Transverse colon (tissue), 4 donors: ENCODE results near the gene SLC26A6. TPM values are rescaled to one million over a fixed set of nuclear protein-coding genes. Genes with fewer than 3 reads are reported as not detected.

Experiments used
- DNase-seq: peaks from one replicate; pipeline ENCODE4 v3.0.0-alpha.2; 2019
- H3K27ac ChIP-seq, 4 donors: fragments of 200-600 bp; sonication (generic); 2 replicates each; pipeline ENCODE4 v1.5.1; 2016 to 2018; ENCODE audit warnings: inconsistent platforms in 4 of 4
- H3K27me3 ChIP-seq: fragments of 200-600 bp; sonication (generic); 2 replicates; pipeline ENCODE4 v1.5.1; 2017; ENCODE audit warnings: inconsistent platforms
- H3K36me3 ChIP-seq, 4 donors: fragments of 200-600 bp; sonication (generic); 2 replicates each; pipeline ENCODE4 v1.5.1; 2017 to 2019; ENCODE audit warnings: inconsistent platforms in 4 of 4
- H3K4me1 ChIP-seq, 4 donors: fragments of 200-600 bp; sonication (generic); 2 replicates each; pipeline ENCODE4 v1.5.1; 2017 to 2020; ENCODE audit warnings: inconsistent platforms in 4 of 4
- H3K4me3 ChIP-seq, 4 donors: fragments of 200-600 bp; sonication (generic); 1 replicate in 1 of 4; 2 replicates in 3 of 4; pipeline versions ENCODE4 v1.5.1 to v1.6.1; 2017 to 2019; ENCODE audit warnings: inconsistent platforms in 4 of 4
- H3K9me3 ChIP-seq, 2 donors: fragments of 200-600 bp; sonication (generic); 2 replicates each; pipeline ENCODE4 v1.5.1; 2017 to 2019; ENCODE audit warnings: inconsistent platforms in 2 of 2
- CTCF ChIP-seq, 5 experiments: fragments of 200-600 bp in 3 of 5; fragments of 450-650 bp in 2 of 5; sonication (generic) in 3 of 5; IDR thresholded peaks; 1 replicate in 2 of 5; 2 replicates in 3 of 5; pipeline ENCODE4 v1.5.1; 2016 to 2017; ENCODE audit warnings: antibody characterized with exemption in 5 of 5, inconsistent platforms in 3 of 5, mild to moderate bottlenecking in 2 of 5, moderate library complexity in 1 of 5
- EP300 ChIP-seq: sonication (generic); formaldehyde crosslinking; IDR thresholded peaks from one replicate; pipeline ENCODE4 v1.6.1; 2017; ENCODE audit warnings: antibody characterized with exemption, low read depth
- POLR2A ChIP-seq: fragments of 450-650 bp; IDR thresholded peaks from one replicate; pipeline ENCODE4 v1.6.1; 2016; ENCODE audit warnings: antibody characterized with exemption, mild to moderate bottlenecking, moderate library complexity
- POLR2AphosphoS5 ChIP-seq, 3 donors: sonication (generic); formaldehyde crosslinking; IDR thresholded peaks; one replicate each; pipeline ENCODE4 v1.6.1; 2016; ENCODE audit warnings: antibody characterized with exemption in 3 of 3
- WGBS, 2 donors: methylation state at CpG; one replicate each; pipeline ENCODE4 v1.1.5; 2018; ENCODE audit warnings: low coverage in 1 of 2; 5-methylcytosine and 5-hydroxymethylcytosine counted together
- in situ Hi-C, 4 donors: fragments of 200-750 bp; cut with MboI; loops; one replicate each; pipeline versions ENCODE4 v1.15.0 to v1.15.1; 2017; ENCODE audit warnings: low sequenced_read_pairs in 3 of 4, low pct_ligation_motif_present in 1 of 4, low pct_unique_long_range_greater_than_20kb in 1 of 4
- intact Hi-C: fragments of 100-400 bp; cut with DNase I; formaldehyde crosslinking; loops from one replicate; pipeline ENCODE4 v1.15.1; 2023; ENCODE audit warnings: low total_unique reads
- total RNA-seq, 4 donors: library from RNA; depleted of rRNA; stranded (reverse); fragments of >200 nt; gene quantifications; one replicate each; pipeline ENCODE4 v1.1.0, GENCODE V29; 2016

The SLC26A6 gene
- total RNA-seq, 4 donors from 2014 or later: 134 to 282 (median 193) TPM

- intact Hi-C loops (no loop called here), in situ Hi-C loops (no loop called here)
- H3K4me1 ChIP-seq: peaks cover 4 to 14% (median 11%) of the 10 kb centered on the region in 4 donors
- no peak overlapping the region for H3K4me3 ChIP-seq
- no peak for DNase-seq
- no peak overlapping the region for H3K27ac ChIP-seq
- H3K27me3 ChIP-seq: no peaks in the 10 kb centered on the region
- WGBS, 2 donors: 35% methylated on average over 1 of the region's 1 CpG; no CpG with 5 or more reads in 1 of the 2 donors
- H3K9me3 ChIP-seq: peaks cover 4 to 13% of the 10 kb centered on the region in 2 donors
- no peaks in the 10 kb centered on the region for H3K36me3 ChIP-seq
- no peak for TF ChIP-seq EP300
- no peak for TF ChIP-seq POLR2A
- no peak for TF ChIP-seq POLR2AphosphoS5 (IDR thresholded peaks at IDR 0.05)
- no peak for TF ChIP-seq CTCF (IDR thresholded peaks at IDR 0.05)
Measured at GRCh38 chr3:48612309-48612708, 23.0 kb downstream of the SLC26A6 start.

GRCh38 chr3:48609088-48610005 is 25.9 kb downstream of the SLC26A6 start, which contains the start of gene UQCRC1:
Gene UQCRC1, minus strand, starts transcription at chr3:48609646. Its CDS starts 26 bp downstream, at chr3:48609620.
- TF ChIP-seq POLR2AphosphoS5 (IDR thresholded peaks at IDR 0.05) (peak; percentile 92 to 95 (median 94)), CTCF (IDR thresholded peaks at IDR 0.05) (peak; percentile 70 to 94 (median 74)), POLR2A (peak; percentile 93), EP300 (no peak)
- intact Hi-C loops: no loop called here
- WGBS, 2 donors: 3% methylated on average over 86 of the region's 86 CpGs; no CpG with 5 or more reads in 1 of the 2 donors
- H3K27ac ChIP-seq: peak within 1 kb of the TSS; percentile 86 to 92 (median 88)
- H3K9me3 ChIP-seq: no peaks in the 10 kb centered on the region
- peaks cover 0 to 16% (median 5%) of the 10 kb centered on the region in 4 donors for H3K36me3 ChIP-seq
- in situ Hi-C loops: no loop called here
- DNase-seq: peak; percentile 94
- H3K4me3 ChIP-seq: peak within 1 kb of the TSS; percentile 60 to 85 (median 72)
- H3K27me3 ChIP-seq: no peaks in the 10 kb centered on the region
- H3K4me1 ChIP-seq: peaks cover 4 to 14% (median 11%) of the 10 kb centered on the region in 4 donors

- TF ChIP-seq EP300: no peak
- no peak for TF ChIP-seq POLR2AphosphoS5 (IDR thresholded peaks at IDR 0.05)
- no peak for TF ChIP-seq POLR2A
- no peak for TF ChIP-seq CTCF (IDR thresholded peaks at IDR 0.05)
- Histone ChIP-seq H3K4me3 (no peak overlapping the region), H3K27me3 (no peaks in the 10 kb centered on the region), H3K27ac (no peak overlapping the region), H3K9me3 (no peaks in the 10 kb centered on the region), H3K4me1 (peaks cover 4 to 14% (median 11%) of the 10 kb centered on the region in 4 donors), H3K36me3 (peaks cover 0 to 28% (median 16%) of the 10 kb centered on the region in 4 donors)
- intact Hi-C loops: no loop called here
- DNase-seq: peak; percentile 33
- in situ Hi-C loops: no loop called here
- WGBS, 2 donors: 92 to 97% methylated on average over 5 of the region's 5 CpGs
Measured at GRCh38 chr3:48607519-48607918, 27.7 kb downstream of the SLC26A6 start.

GRCh38 chr3:48601622-48601994 is 33.7 kb downstream of the SLC26A6 start:
- Histone ChIP-seq H3K4me3 (no peak overlapping the region), H3K27me3 (no peaks in the 10 kb centered on the region), H3K27ac (no peak overlapping the region), H3K36me3 (peaks cover 0 to 59% (median 37%) of the 10 kb centered on the region in 4 donors), H3K4me1 (peaks cover 0 to 21% (median 9%) of the 10 kb centered on the region in 4 donors), H3K9me3 (no peaks in the 10 kb centered on the region)
- WGBS, 2 donors: 73% methylated on average over 2 of the region's 2 CpGs; no CpG with 5 or more reads in 1 of the 2 donors
- intact Hi-C loops: no loop called here
- no peak for DNase-seq
- no peak for TF ChIP-seq POLR2AphosphoS5 (IDR thresholded peaks at IDR 0.05)
- TF ChIP-seq POLR2A: no peak
- no peak for TF ChIP-seq CTCF (IDR thresholded peaks at IDR 0.05)
- in situ Hi-C loops: no loop called here
